CD4-positive, CD25-positive, alpha-beta regulatory T cell (primary cell): Measurements from ENCODE around the gene TRABD2B. TPM values are rescaled to one million over a fixed set of nuclear protein-coding genes. Genes with fewer than 3 reads are reported as not detected.

Experiments used
- ATAC-seq, 2 donors: fragments of 150-1000 bp; cut with Tn5 transposase; one replicate each; pipeline ENCODE4 v1.10.0; 2021; ENCODE audit warnings: low read depth in 2 of 2, moderate number of reproducible peaks in 2 of 2, moderate library complexity in 1 of 2
- DNase-seq, 3 donors: peaks; one replicate each; pipeline versions ENCODE4 v3.0.0 to v3.0.0-alpha.2; 2012 to 2022; ENCODE audit warnings: mixed read lengths in 1 of 3
- H3K27ac ChIP-seq: one replicate; pipeline ENCODE4 v1.7.0; 2013; ENCODE audit warnings: mild to moderate bottlenecking, low read length; ENCODE audit not compliant: insufficient read depth, poor library complexity, severe bottlenecking
- H3K27me3 ChIP-seq: one replicate; pipeline ENCODE4 v1.7.0; 2013; ENCODE audit warnings: low read length; ENCODE audit not compliant: control insufficient read depth, insufficient read depth
- H3K36me3 ChIP-seq: one replicate; pipeline ENCODE4 v1.7.0; 2013; ENCODE audit warnings: mild to moderate bottlenecking, low read length, moderate library complexity; ENCODE audit not compliant: control insufficient read depth, insufficient read depth
- H3K4me1 ChIP-seq: 2 replicates; pipeline ENCODE4 v1.7.0; 2013; ENCODE audit warnings: mild to moderate bottlenecking, low read length; ENCODE audit not compliant: insufficient read depth, control insufficient read depth, poor library complexity, severe bottlenecking
- H3K4me3 ChIP-seq: one replicate; pipeline ENCODE4 v1.7.0; 2013; ENCODE audit warnings: low read depth, mild to moderate bottlenecking, low read length, moderate library complexity
- H3K9me3 ChIP-seq, 2 experiments: 1 replicate in 1 of 2; 2 replicates in 1 of 2; pipeline ENCODE4 v1.7.0; 2013; ENCODE audit warnings: low read length in 2 of 2, mild to moderate bottlenecking in 1 of 2, moderate library complexity in 1 of 2; ENCODE audit not compliant: control insufficient read depth in 2 of 2
- H3K27ac Mint-ChIP-seq, 3 donors: one replicate each; pipeline ENCODE4 v1.8.0; 2020 to 2022; ENCODE audit warnings: mild to moderate bottlenecking in 3 of 3, mixed read lengths in 3 of 3, moderate library complexity in 2 of 3
- H3K27me3 Mint-ChIP-seq: one replicate; pipeline ENCODE4 v1.8.0; 2022; ENCODE audit warnings: mild to moderate bottlenecking, mixed read lengths
- H3K36me3 Mint-ChIP-seq: one replicate; pipeline ENCODE4 v1.8.0; 2020; ENCODE audit warnings: mixed read lengths
- H3K4me1 Mint-ChIP-seq, 4 donors: one replicate each; pipeline ENCODE4 v1.8.0; 2020 to 2022; ENCODE audit warnings: mixed read lengths in 4 of 4, mild to moderate bottlenecking in 1 of 4
- H3K4me3 Mint-ChIP-seq, 4 donors: one replicate each; pipeline ENCODE4 v1.8.0; 2020 to 2022; ENCODE audit warnings: mild to moderate bottlenecking in 4 of 4, mixed read lengths in 4 of 4, moderate library complexity in 3 of 4
- H3K9me3 Mint-ChIP-seq, 7 donors: one replicate each; pipeline ENCODE4 v1.8.0; 2020 to 2022; ENCODE audit warnings: mixed read lengths in 7 of 7, mild to moderate bottlenecking in 3 of 7, moderate library complexity in 2 of 7
- polyA plus RNA-seq, 4 donors: library from polyadenylated mRNA; unstranded; fragments of 300-500 nt; fragmentation: Illumina TruSeq; gene quantifications; one replicate each; pipeline ENCODE4 v1.2.3, GENCODE V29; 2021
- total RNA-seq: library from RNA; stranded (reverse); gene quantifications from one replicate; pipeline ENCODE4 v1.2.3, GENCODE V29; 2022

TRABD2B gene
- total and polyA plus RNA-seq, 5 donors from 2014 or later, result not detected

GRCh38 chr1:47987601-47988000 lies 9.6 kb downstream of the TRABD2B start:
- H3K9me3 Mint-ChIP-seq, result peaks cover 0 to 4% (median 0%) of the 10 kb centered on the region in 7 donors
- H3K27me3 Mint-ChIP-seq, result peaks cover 38% of the 10 kb centered on the region

GRCh38 chr1:47986761-47987200 lies 10.4 kb downstream of the TRABD2B start:
- no peak overlapping the region for H3K4me3 ChIP-seq
- peaks cover 39% of the 10 kb centered on the region for H3K27me3 Mint-ChIP-seq
- no peaks in the 10 kb centered on the region for H3K36me3 Mint-ChIP-seq
- no peak overlapping the region for H3K27ac Mint-ChIP-seq
- peaks cover 0 to 4% (median 0%) of the 10 kb centered on the region in 7 donors for H3K9me3 Mint-ChIP-seq
- H3K9me3 ChIP-seq, result no peaks in the 10 kb centered on the region
- H3K27me3 ChIP-seq, result peaks cover 14% of the 10 kb centered on the region
- no peak for ATAC-seq
- H3K4me3 Mint-ChIP-seq, result no peak overlapping the region
- no peaks in the 10 kb centered on the region for H3K4me1 ChIP-seq
- no peak overlapping the region for H3K27ac ChIP-seq
- peaks cover 0 to 3% (median 0%) of the 10 kb centered on the region in 4 donors for H3K4me1 Mint-ChIP-seq
- DNase-seq, result no peak
- no peaks in the 10 kb centered on the region for H3K36me3 ChIP-seq

More at GRCh38 chr1:47987601-47988000, 9.6 kb downstream of the TRABD2B start:
- Histone ChIP-seq H3K36me3 (no peaks in the 10 kb centered on the region), H3K27ac (no peak overlapping the region), H3K27me3 (peaks cover 11% of the 10 kb centered on the region), H3K9me3 (no peaks in the 10 kb centered on the region), H3K4me1 (no peaks in the 10 kb centered on the region), H3K4me3 (no peak overlapping the region)
- Mint-ChIP-seq H3K4me1 (peaks cover 0 to 3% (median 0%) of the 10 kb centered on the region in 4 donors), H3K27ac (no peak overlapping the region), H3K36me3 (no peaks in the 10 kb centered on the region), H3K4me3 (no peak overlapping the region)
- ATAC-seq (no peak), DNase-seq (no peak)

GRCh38 chr1:47985018-47985417 lies 12.2 kb downstream of the TRABD2B start:
- Mint-ChIP-seq H3K27me3 (peaks cover 24% of the 10 kb centered on the region), H3K9me3 (peaks cover 0 to 4% (median 0%) of the 10 kb centered on the region in 7 donors), H3K27ac (no peak overlapping the region), H3K36me3 (no peaks in the 10 kb centered on the region), H3K4me1 (peaks cover 0 to 3% (median 0%) of the 10 kb centered on the region in 4 donors), H3K4me3 (no peak overlapping the region)
- Histone ChIP-seq H3K4me1 (no peaks in the 10 kb centered on the region), H3K36me3 (no peaks in the 10 kb centered on the region), H3K4me3 (no peak overlapping the region), H3K9me3 (no peaks in the 10 kb centered on the region), H3K27me3 (peaks cover 14% of the 10 kb centered on the region), H3K27ac (no peak overlapping the region)
- ATAC-seq, result no peak
- DNase-seq, result no peak

- Histone ChIP-seq H3K36me3 (no peaks in the 10 kb centered on the region), H3K4me1 (no peaks in the 10 kb centered on the region), H3K27ac (no peak overlapping the region), H3K27me3 (peaks cover 14% of the 10 kb centered on the region), H3K9me3 (no peaks in the 10 kb centered on the region), H3K4me3 (no peak overlapping the region)
- no peak overlapping the region for H3K4me3 Mint-ChIP-seq
- no peak overlapping the region for H3K27ac Mint-ChIP-seq
- ATAC-seq (no peak), DNase-seq (no peak)
- H3K9me3 Mint-ChIP-seq, result peaks cover 0 to 4% (median 0%) of the 10 kb centered on the region in 7 donors
- no peaks in the 10 kb centered on the region for H3K36me3 Mint-ChIP-seq
- H3K27me3 Mint-ChIP-seq, result peaks cover 24% of the 10 kb centered on the region
- H3K4me1 Mint-ChIP-seq, result peaks cover 0 to 3% (median 0%) of the 10 kb centered on the region in 4 donors
These were observed 12.9 kb downstream of the TRABD2B start for GRCh38 chr1:47984175-47984789.

GRCh38 chr1:47983691-47984090 lies 13.5 kb downstream of the TRABD2B start:
- peaks cover 24% of the 10 kb centered on the region for H3K27me3 Mint-ChIP-seq
- peaks cover 0 to 4% (median 0%) of the 10 kb centered on the region in 7 donors for H3K9me3 Mint-ChIP-seq
- H3K36me3 Mint-ChIP-seq, result no peaks in the 10 kb centered on the region
- Histone ChIP-seq H3K36me3 (no peaks in the 10 kb centered on the region), H3K9me3 (no peaks in the 10 kb centered on the region), H3K4me3 (no peak overlapping the region), H3K4me1 (no peaks in the 10 kb centered on the region), H3K27ac (no peak overlapping the region), H3K27me3 (peaks cover 14% of the 10 kb centered on the region)
- no peak overlapping the region for H3K27ac Mint-ChIP-seq
- H3K4me3 Mint-ChIP-seq, result no peak overlapping the region
- DNase-seq (no peak), ATAC-seq (no peak)
- H3K4me1 Mint-ChIP-seq, result peaks cover 0 to 3% (median 0%) of the 10 kb centered on the region in 4 donors

- no peak for ATAC-seq
- Histone ChIP-seq H3K27ac (no peak overlapping the region), H3K4me1 (no peaks in the 10 kb centered on the region), H3K27me3 (peaks cover 14% of the 10 kb centered on the region), H3K36me3 (no peaks in the 10 kb centered on the region), H3K9me3 (no peaks in the 10 kb centered on the region), H3K4me3 (no peak overlapping the region)
- Mint-ChIP-seq H3K27me3 (peaks cover 23% of the 10 kb centered on the region), H3K36me3 (no peaks in the 10 kb centered on the region), H3K4me1 (peaks cover 0 to 3% (median 0%) of the 10 kb centered on the region in 4 donors), H3K27ac (no peak overlapping the region), H3K4me3 (no peak overlapping the region), H3K9me3 (peaks cover 0 to 3% (median 0%) of the 10 kb centered on the region in 7 donors)
- no peak for DNase-seq
These were observed 15.4 kb downstream of the TRABD2B start for GRCh38 chr1:47981667-47982350.

GRCh38 chr1:47980501-47980900 lies 16.7 kb downstream of the TRABD2B start:
- no peak overlapping the region for H3K27ac ChIP-seq
- H3K4me3 ChIP-seq, result no peak overlapping the region
- H3K36me3 Mint-ChIP-seq, result no peaks in the 10 kb centered on the region
- H3K27me3 ChIP-seq, result peaks cover 15% of the 10 kb centered on the region
- H3K9me3 Mint-ChIP-seq, result peaks cover 0 to 3% (median 0%) of the 10 kb centered on the region in 7 donors
- peaks cover 20% of the 10 kb centered on the region for H3K27me3 Mint-ChIP-seq
- no peaks in the 10 kb centered on the region for H3K36me3 ChIP-seq
- no peaks in the 10 kb centered on the region for H3K9me3 ChIP-seq
- H3K4me1 Mint-ChIP-seq, result peaks cover 0 to 3% (median 0%) of the 10 kb centered on the region in 4 donors
- H3K4me1 ChIP-seq, result no peaks in the 10 kb centered on the region
- DNase-seq (no peak), ATAC-seq (no peak)
- no peak overlapping the region for H3K27ac Mint-ChIP-seq
- no peak overlapping the region for H3K4me3 Mint-ChIP-seq
